Stimulated activated CD4-positive, alpha-beta T cell treated with anti-CD3 and anti-CD28 coated beads, Interleukin-2, amount 100 ng/mL, for 4 hours (primary cell): ENCODE measurements around the gene ATL3.
"Not testable (repeated sequence)": the region's sequence is repeated elsewhere in the genome, so short reads cannot be mapped to it uniquely, and the experiment has no call there.

ENCODE experiments used
- DNase-seq: peaks from one replicate; pipeline ENCODE4 v3.0.0-alpha.2; 2020; ENCODE audit warnings: low read depth

ATL3 gene

DNA sequence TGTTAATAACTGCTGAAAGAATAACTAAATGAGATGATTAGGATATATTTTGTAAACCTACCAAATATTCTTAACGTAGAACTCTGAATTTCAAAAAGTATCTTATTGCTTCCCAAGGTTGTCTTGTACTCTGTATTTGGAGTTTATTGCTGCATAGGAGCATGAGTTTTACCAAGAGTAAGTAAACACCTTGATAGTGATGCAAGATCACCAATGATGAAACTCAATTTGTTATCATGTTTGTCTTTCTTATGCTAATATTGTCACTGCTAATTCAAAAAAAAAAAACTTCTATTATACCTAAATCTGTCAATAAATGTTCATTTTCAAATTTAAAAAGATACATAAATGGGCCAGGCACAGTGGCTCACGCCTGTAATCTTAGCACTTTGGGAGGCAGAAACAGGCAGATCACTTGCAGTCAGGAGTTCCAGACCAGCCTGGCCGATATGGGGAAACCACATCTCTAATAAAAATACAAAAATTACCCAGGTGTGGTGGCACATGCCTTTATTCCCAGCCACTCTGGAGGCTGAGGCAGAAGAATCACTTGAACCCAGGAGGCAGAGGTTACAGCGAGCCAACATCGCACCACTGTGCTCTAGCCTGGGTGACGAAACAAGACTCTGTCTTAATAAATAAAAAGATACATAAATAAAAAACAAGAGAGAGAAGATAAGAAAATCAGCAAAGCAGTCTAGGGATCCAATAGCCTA, 84.6 kb downstream of the ATL3 start:
- no peak for DNase-seq

DNA sequence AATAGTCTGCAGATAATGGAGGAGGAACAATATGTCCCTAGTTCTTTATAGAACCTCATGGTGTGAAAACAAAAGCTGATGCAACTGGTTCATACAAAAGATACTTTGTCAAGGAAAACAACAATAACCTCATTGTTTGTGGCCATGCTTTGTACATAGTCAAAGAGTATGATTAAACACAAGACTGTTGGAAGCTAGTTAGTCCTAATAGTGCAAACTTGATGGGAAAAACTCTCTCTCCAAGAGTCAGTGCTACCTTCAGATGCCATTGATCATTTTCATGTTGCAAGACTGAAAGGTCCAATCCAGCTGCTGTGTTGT, 87.9 kb downstream of the ATL3 start:
- DNase-seq, result no peak

DNA sequence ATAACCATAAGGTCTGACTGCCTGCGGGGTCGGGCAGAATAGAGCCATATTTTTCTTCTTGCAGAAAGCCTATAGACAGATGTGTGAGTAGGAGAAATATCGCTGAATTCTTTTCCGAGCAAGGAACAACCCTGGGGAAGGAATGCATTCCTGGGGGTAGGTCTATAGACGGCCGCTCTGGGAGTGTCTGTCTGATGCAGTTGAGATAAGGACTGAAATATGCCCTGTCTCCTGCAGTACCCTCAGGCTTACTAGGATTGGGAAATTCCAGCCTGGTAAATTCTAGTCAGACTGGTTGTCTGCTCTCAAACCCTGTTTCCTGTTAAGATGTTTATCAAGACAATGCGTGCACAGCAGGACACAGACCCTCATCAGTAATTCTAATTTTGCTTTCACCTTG, 90.0 kb downstream of the ATL3 start:
- DNase-seq, result not testable (repeated sequence)

DNA sequence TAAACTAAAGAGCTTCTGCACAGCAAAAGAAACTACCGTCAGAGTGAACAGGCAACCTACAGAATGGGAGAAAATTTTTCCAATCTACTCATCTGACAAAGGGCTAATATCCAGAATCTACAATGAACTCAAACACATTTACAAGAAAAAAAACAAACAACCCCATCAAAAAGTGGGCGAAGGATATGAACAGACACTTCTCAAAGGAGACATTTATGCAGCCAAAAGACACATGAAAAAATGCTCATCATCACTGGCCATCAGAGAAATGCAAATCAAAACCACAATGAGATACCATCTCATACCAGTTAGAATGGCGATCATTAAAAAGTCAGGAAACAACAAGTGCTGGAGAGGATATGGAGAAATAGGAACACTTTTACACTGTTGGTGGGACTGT, 92.3 kb downstream of the ATL3 start:
- DNase-seq, result not testable (repeated sequence)

DNA sequence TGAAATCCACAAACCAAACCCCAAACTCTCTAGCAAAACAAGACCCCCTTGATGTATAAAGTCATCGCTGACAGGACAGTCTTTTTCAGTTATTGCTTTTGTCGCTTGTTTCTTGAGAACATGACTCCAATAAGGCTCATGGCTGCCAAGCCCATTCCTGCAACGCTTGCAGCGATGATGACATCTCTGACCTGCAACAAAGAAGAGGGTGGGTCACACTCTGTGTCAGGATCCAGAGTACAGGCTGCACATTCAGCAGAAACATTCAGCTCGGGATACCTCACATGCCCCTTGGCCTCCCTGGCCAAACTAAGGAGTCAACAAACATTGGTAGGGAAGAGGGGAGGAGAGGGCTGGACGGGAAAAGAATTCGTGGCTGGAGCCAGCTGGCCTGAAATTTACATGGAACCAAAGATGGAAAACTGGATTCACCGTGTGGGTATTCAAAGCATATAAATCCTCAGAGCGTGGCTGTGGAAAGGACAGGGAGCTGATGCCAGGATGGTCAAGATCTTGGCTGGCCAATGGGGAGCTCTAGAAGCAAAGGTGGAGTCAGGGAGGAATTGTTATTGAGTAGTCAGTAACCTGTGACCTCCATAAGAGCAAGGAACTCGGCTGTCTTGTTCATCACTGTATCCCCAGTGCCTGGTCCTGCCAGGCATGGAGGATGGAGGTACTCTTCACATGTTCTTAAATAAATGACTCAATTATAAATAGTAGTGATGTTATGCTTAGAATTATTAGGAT, 96.1 kb downstream of the ATL3 start:
- DNase-seq, result no peak
